ENCODE data around the gene EME1. TPM values are rescaled to one million over a fixed set of nuclear protein-coding genes. Genes with fewer than 3 reads are reported as not detected.

The EME1 gene
- total and polyA plus RNA-seq, 2 of the 13 experiments (the other 11 are each of a cell fraction or from before 2014, with no cell fraction given), result 20.7 to 24.6 TPM

- TF ChIP-seq PRPF4 (IDR thresholded peaks at IDR 0.05; ENCODE audit: low read depth, low read length, poor library complexity, severe bottlenecking) (no peak), JDP2 (CRISPR knock-in tag; IDR thresholded peaks at IDR 0.05; ENCODE audit: borderline replicate concordance) (peak; percentile 75; the same call in 1 of the 2 replicates), ZFP1 (CRISPR knock-in tag; IDR thresholded peaks at IDR 0.05) (no peak), PAF1 (CRISPR knock-in tag; IDR thresholded peaks at IDR 0.05) (no peak), CBX2 (IDR thresholded peaks at IDR 0.05; ENCODE audit: low read depth, low read length) (no peak), CBX2 (CRISPR knock-in tag; IDR thresholded peaks at IDR 0.05; ENCODE audit: low read depth) (no peak), HCFC1 (IDR thresholded peaks at IDR 0.05; ENCODE audit: low read depth, low read length) (no peak), ZNF615 (CRISPR knock-in tag; IDR thresholded peaks at IDR 0.05; ENCODE audit: borderline replicate concordance) (no peak), ETV6 (CRISPR knock-in tag; conservative IDR thresholded peaks at IDR 0.05) (no peak), POLR2G (IDR thresholded peaks at IDR 0.05; ENCODE audit: low read depth, low read length) (peak; percentile 80)
Measured at GRCh38 chr17:50345432-50346312, 27.4 kb upstream of the EME1 start, which contains the start of gene XYLT2 (continued).

- DNase-seq (ENCODE audit: low spot score), result no peak
- CTCF ChIA-PET (ENCODE audit: low intra/inter-chr PET ratio, low total read pairs), result no interaction called here
- peak overlapping the region; percentile 53 for H3K27ac ChIP-seq (ENCODE audit: extremely low read length, insufficient read depth, low read length)
- 0 out of 2 replicates have a peak, but pooled peaks have one; percentile 38 for TF ChIP-seq ZNF788 (CRISPR knock-in tag; IDR thresholded peaks at IDR 0.05; ENCODE audit: borderline replicate concordance)
- no peak for TF ChIP-seq ZNF101 (CRISPR knock-in tag; IDR thresholded peaks at IDR 0.05; ENCODE audit: borderline replicate concordance, low read depth)
- TF ChIP-seq ZNF563 (CRISPR knock-in tag; IDR thresholded peaks at IDR 0.05), result peak; percentile 70
- TF ChIP-seq ERF (CRISPR knock-in tag; IDR thresholded peaks at IDR 0.05), result peak; percentile 41; the same call in 1 of the 2 replicates
- peak; percentile 3 for TF ChIP-seq E2F1 (CRISPR knock-in tag; IDR thresholded peaks at IDR 0.05)
- TF ChIP-seq ZNF430 (CRISPR knock-in tag; IDR thresholded peaks at IDR 0.05), result 0 out of 2 replicates have a peak, but pooled peaks have one; percentile 25
- peak; percentile 51; the same call in 1 of the 2 replicates for TF ChIP-seq ZBTB3 (CRISPR knock-in tag; IDR thresholded peaks at IDR 0.05; ENCODE audit: borderline replicate concordance, low read depth)
- no peak for TF ChIP-seq MED13 (CRISPR knock-in tag; IDR thresholded peaks at IDR 0.05)
- no peak for TF ChIP-seq NR2F6 (IDR thresholded peaks at IDR 0.05)
- TF ChIP-seq NR2F6 (CRISPR knock-in tag; IDR thresholded peaks at IDR 0.05), result no peak
- peak; percentile 61; the same call in 1 of the 2 replicates for TF ChIP-seq ZNF83 (CRISPR knock-in tag; IDR thresholded peaks at IDR 0.05; ENCODE audit: borderline replicate concordance)
Measured at GRCh38 chr17:50346313-50347116, 26.5 kb upstream of the EME1 start.

More at GRCh38 chr17:50346313-50347116, 26.5 kb upstream of the EME1 start:
- H3K4me2 ChIP-seq (ENCODE audit: low read depth, low read length), result peak overlapping the region; percentile 100
- intact Hi-C loops (cut with micrococcal nuclease; ENCODE audit: unreplicated experiment), result no loop called here
- peak overlapping the region; percentile 80 for H3K9ac ChIP-seq (ENCODE audit: insufficient read depth, low read depth, low read length)
- FAIRE-seq (no peak), ATAC-seq (peak; percentile 61)
- in situ Hi-C loops (cut with HindIII; ENCODE audit: extremely low pct_ligation_motif_present, low pct_unique_long_range_greater_than_20kb), result no loop called here
- peaks cover 4 to 18% of the 10 kb centered on the region in 2 experiments; a peak in 4 of 5 replicates for H3K27me3 ChIP-seq (ENCODE audit: control insufficient read depth in 1 of 2, insufficient read depth in 2 of 2, low read length in 2 of 2)
- no peak overlapping the region for H2AFZ ChIP-seq (ENCODE audit: low read length)
- H3K4me1 ChIP-seq (ENCODE audit: insufficient read depth, low read length), result peaks cover 28% of the 10 kb centered on the region
- peak overlapping the region; percentile 87 to 93 (median 88) for H3K4me3 ChIP-seq (replicated peaks in 1 of 3; ENCODE audit: insufficient read depth in 1 of 3, low read depth in 2 of 3, low read length in 3 of 3)
- BruUV-seq (replicated peaks), result no TSS peak
- 7% methylated on average over 30 of the region's 57 CpGs for WGBS (ENCODE audit: low lambda C conversion rate)
- H3K9me3 ChIP-seq (ENCODE audit: low read length), result no peaks in the 10 kb centered on the region
- H4K20me1 ChIP-seq (ENCODE audit: insufficient read depth, low read length), result no peaks in the 10 kb centered on the region
- no peaks in the 10 kb centered on the region for H3K36me3 ChIP-seq (replicated peaks in 1 of 2; ENCODE audit: control insufficient read depth in 1 of 2, insufficient read depth in 2 of 2, low read length in 2 of 2)
- POLR2A ChIA-PET, result interaction anchor here (1.0 to 2.7 kb wide), 8 partner anchors 10 to 244 kb away, joined by 4 to 12 read pairs (median 6); partner anchors contain the start of gene LRRC59
- H3K79me2 ChIP-seq (ENCODE audit: insufficient read depth, low read length), result peaks cover 12% of the 10 kb centered on the region
